PFSK-1 (cell line): ENCODE measurements around the gene MAP3K3.

Experiments
- FOXP2 ChIP-seq: optimal IDR thresholded peaks from 2 replicates; pipeline ENCODE3; 2011; ENCODE audit warnings: borderline replicate concordance, control low read depth, inconsistent platforms; ENCODE audit not compliant: insufficient read depth; ENCODE audit errors: extremely low read length, extremely low read depth
- POLR2AphosphoS5 ChIP-seq: IDR thresholded peaks from 2 replicates; pipeline ENCODE4 v1.6.1; 2012; ENCODE audit warnings: low read depth, mild to moderate bottlenecking, control low read depth, low read length, moderate library complexity
- REST ChIP-seq, 2 experiments: IDR thresholded peaks; 2 replicates each; pipeline versions ENCODE4 v1.6.1 to v1.8.0; 2011 to 2012; ENCODE audit warnings: low read depth in 2 of 2, low read length in 2 of 2, control low read depth in 1 of 2, inconsistent platforms in 1 of 2, mild to moderate bottlenecking in 1 of 2, moderate library complexity in 1 of 2; ENCODE audit not compliant: insufficient read depth in 1 of 2
- SIN3A ChIP-seq: IDR thresholded peaks from 2 replicates; pipeline ENCODE4 v1.6.1; 2012; ENCODE audit warnings: mild to moderate bottlenecking, low read length, moderate library complexity, borderline replicate concordance; ENCODE audit not compliant: insufficient read depth
- TAF1 ChIP-seq: IDR thresholded peaks from 2 replicates; pipeline ENCODE4 v1.6.1; 2012; ENCODE audit warnings: low read length, control low read depth, borderline replicate concordance; ENCODE audit not compliant: insufficient read depth

MAP3K3 gene

GRCh38 chr17:63692195-63692816 is 70.1 kb downstream of the MAP3K3 start:
- TF ChIP-seq TAF1 (no peak), FOXP2 (no peak), SIN3A (no peak), POLR2AphosphoS5 (no peak), REST (IDR thresholded peaks at IDR 0.05; ENCODE audit: insufficient read depth in 1 of 2, low read depth in 2 of 2, low read length in 2 of 2) (no peak)

GRCh38 chr17:63693411-63694113 is 71.3 kb downstream of the MAP3K3 start:
- no peak for TF ChIP-seq SIN3A

GRCh38 chr17:63694229-63694949 is 72.2 kb downstream of the MAP3K3 start:
- no peak for TF ChIP-seq POLR2AphosphoS5
- TF ChIP-seq TAF1 = no peak
- no peak for TF ChIP-seq REST (IDR thresholded peaks at IDR 0.05; ENCODE audit: insufficient read depth in 1 of 2, low read depth in 2 of 2, low read length in 2 of 2)
- no peak for TF ChIP-seq FOXP2
- TF ChIP-seq SIN3A = no peak

- TF ChIP-seq POLR2AphosphoS5 = no peak
- no peak for TF ChIP-seq REST (IDR thresholded peaks at IDR 0.05; ENCODE audit: insufficient read depth in 1 of 2, low read depth in 2 of 2, low read length in 2 of 2)
- TF ChIP-seq SIN3A = no peak
- TF ChIP-seq FOXP2 = no peak
- no peak for TF ChIP-seq TAF1
Observed at GRCh38 chr17:63694950-63695773, 72.9 kb downstream of the MAP3K3 start.

GRCh38 chr17:63695889-63696288 is 73.7 kb downstream of the MAP3K3 start:
- TF ChIP-seq TAF1 (no peak), SIN3A (no peak), FOXP2 (no peak), REST (IDR thresholded peaks at IDR 0.05; ENCODE audit: insufficient read depth in 1 of 2, low read depth in 2 of 2, low read length in 2 of 2) (no peak), POLR2AphosphoS5 (no peak)
